ENCODE results near the gene CSNK1G1. TPM values are rescaled to one million over a fixed set of nuclear protein-coding genes. Genes with fewer than 3 reads are reported as not detected.

Gene CSNK1G1
- total and polyA plus RNA-seq, 2 of the 8 experiments (the other 6 are each of a cell fraction or from before 2014, with no cell fraction given): 6.0 to 12.9 TPM

- no peak overlapping the region for H2BK120ac ChIP-seq (replicated peaks; ENCODE audit: low read depth, low read length)
- no peak for FAIRE-seq
- H3K79me1 ChIP-seq (ENCODE audit: low read depth, low read length): no peaks in the 10 kb centered on the region
- no peak overlapping the region for H2BK15ac ChIP-seq (ENCODE audit: low read length)
- H2BK12ac ChIP-seq (ENCODE audit: low read depth, low read length): no peak overlapping the region
- no peak overlapping the region for H3K14ac ChIP-seq (ENCODE audit: insufficient read length)
- no peaks in the 10 kb centered on the region for H4K20me1 ChIP-seq (replicated peaks in 1 of 2; ENCODE audit: control insufficient read depth in 1 of 2, insufficient read depth in 2 of 2, low read length in 2 of 2)
- CTCF ChIA-PET (ENCODE audit: partially characterized antibody): no interaction called here
- no peak overlapping the region for H3K23ac ChIP-seq (ENCODE audit: insufficient read length)
- H3K23me2 ChIP-seq (ENCODE audit: low read depth, low read length): no peaks in the 10 kb centered on the region; the same call in 1 of the 2 replicates
- H2AK5ac ChIP-seq (ENCODE audit: low read depth, low read length): no peak overlapping the region
- no peak overlapping the region for H2AFZ ChIP-seq (ENCODE audit: low read length)
- no peaks in the 10 kb centered on the region for H3K4me1 ChIP-seq (replicated peaks in 1 of 4; ENCODE audit: control insufficient read depth in 3 of 4, insufficient read depth in 4 of 4, low read length in 3 of 4)
- no peak overlapping the region for H2BK20ac ChIP-seq (ENCODE audit: low read length)
- WGBS, 2 experiments (ENCODE audit: extremely low coverage in 1 of 2, insufficient coverage in 1 of 2, insufficient read length in 1 of 2, insufficient replicate concordance in 2 of 2, low coverage in 1 of 2, low lambda C conversion rate in 2 of 2, missing lambda C conversion rate in 1 of 2): 72% methylated on average over 1 of the region's 1 CpG; no CpG with 5 or more reads in 1 of the 2 experiments
- no peaks in the 10 kb centered on the region for H3K9me3 ChIP-seq (ENCODE audit: insufficient read depth in 2 of 2, low read depth in 1 of 2, low read length in 1 of 2)
- no peaks in the 10 kb centered on the region for H3K36me3 ChIP-seq (ENCODE audit: control insufficient read depth in 2 of 4, insufficient read depth in 4 of 4, low read length in 3 of 4)
- H3K9ac ChIP-seq (replicated peaks in 1 of 4; ENCODE audit: extremely low read depth in 1 of 4, low read depth in 3 of 4, low read length in 3 of 4): no peak overlapping the region
- no peak overlapping the region for H3K4ac ChIP-seq (replicated peaks; ENCODE audit: insufficient read length, low read depth, low read length)
- DNase-seq (ENCODE audit: low read depth in 1 of 2, low spot score in 2 of 2): no peak
- H3K56ac ChIP-seq (replicated peaks; ENCODE audit: insufficient read length, low read depth, low read length): no peak overlapping the region
- no peak overlapping the region for H3K4me3 ChIP-seq (ENCODE audit: extremely low read depth in 1 of 4, insufficient read depth in 2 of 4, low read depth in 3 of 4, low read length in 4 of 4)
- H3K79me2 ChIP-seq (ENCODE audit: control insufficient read depth in 1 of 2, insufficient read depth in 2 of 2, low read length in 2 of 2): no peaks in the 10 kb centered on the region
- H4K91ac ChIP-seq (replicated peaks; ENCODE audit: insufficient read length, low read length): no peak overlapping the region
- no peak overlapping the region for H3K27ac ChIP-seq (ENCODE audit: low read depth, low read length)
- no peak overlapping the region for H2BK5ac ChIP-seq (ENCODE audit: low read depth, low read length)
- H4K8ac ChIP-seq (ENCODE audit: extremely low read depth, insufficient read depth, low read length): no peak overlapping the region
- POLR2A ChIA-PET (ENCODE audit: partially characterized antibody): interaction anchor here (1.7 kb wide), 1 partner anchor 11 kb away, joined by 4 read pairs; no protein-coding TSS in a partner anchor
- H3K4me2 ChIP-seq (ENCODE audit: insufficient read depth in 1 of 2, low read depth in 2 of 2, low read length in 2 of 2): no peak overlapping the region
- no peaks in the 10 kb centered on the region for H3K27me3 ChIP-seq (replicated peaks in 1 of 4; ENCODE audit: control insufficient read depth in 3 of 4, extremely low read depth in 1 of 4, insufficient read depth in 3 of 4, low read length in 3 of 4)
- no peak overlapping the region for H3K18ac ChIP-seq (ENCODE audit: extremely low read depth, low read length)
- H4K5ac ChIP-seq (ENCODE audit: insufficient read length, low read depth, low read length): no peak overlapping the region
- TF ChIP-seq TAF7 (optimal IDR thresholded peaks at IDR 0.05; ENCODE audit: borderline replicate concordance, low read depth, low read length): no peak
- TF ChIP-seq POLR2A (IDR thresholded peaks at IDR 0.05; ENCODE audit: control extremely low read depth in 1 of 2, low read depth in 2 of 2, low read length in 2 of 2): no peak
- no peak for TF ChIP-seq USF2 (IDR thresholded peaks at IDR 0.05; ENCODE audit: low read length)
- TF ChIP-seq BRCA1 (IDR thresholded peaks at IDR 0.05; ENCODE audit: low read depth, low read length): no peak
- no peak for TF ChIP-seq CTCF (IDR thresholded peaks at IDR 0.05; ENCODE audit: control extremely low read depth in 1 of 3, insufficient read depth in 1 of 3, low read depth in 1 of 3, low read length in 3 of 3)
- TF ChIP-seq BCL11A (IDR thresholded peaks at IDR 0.05; ENCODE audit: low read depth in 2 of 2, low read length in 2 of 2): no peak
- no peak for TF ChIP-seq SP2 (IDR thresholded peaks at IDR 0.05; ENCODE audit: low read length)
- TF ChIP-seq YY1 (IDR thresholded peaks at IDR 0.05; ENCODE audit: low read depth, low read length): no peak
- TF ChIP-seq RNF2 (IDR thresholded peaks at IDR 0.05; ENCODE audit: borderline replicate concordance, low read depth, low read length, missing control alignments, poor library complexity, severe bottlenecking): no peak
- TF ChIP-seq ZNF274 (IDR thresholded peaks at IDR 0.05; ENCODE audit: borderline replicate concordance, extremely low read depth, low read length): no peak
These were observed 123.6 kb downstream of the CSNK1G1 start for GRCh38 chr15:64232400-64232799.
